Kasumi-1 (cell line): ENCODE results near the gene DPYSL5.
A peak's percentile ranks its signal among the peaks of the same experiment; 100 is the strongest.

ENCODE experiments used
- DNase-seq, 2 experiments: peaks; one replicate each; lab custom pipeline; 2025; lab: John Stamatoyannopoulos, UW

DPYSL5 gene

GRCh38 chr2:26993768-26994167 lies 145.8 kb downstream of the DPYSL5 start:
- DNase-seq = peak; percentile 24 to 39

GRCh38 chr2:26994983-26995382 lies 147.1 kb downstream of the DPYSL5 start:
- DNase-seq = no peak

GRCh38 chr2:26997394-26997793 lies 149.5 kb downstream of the DPYSL5 start:
- no peak for DNase-seq

- DNase-seq = no peak
These were observed 150.4 kb downstream of the DPYSL5 start for GRCh38 chr2:26998323-26998722.
